ENCODE data around the gene CATSPERD. TPM values are rescaled to one million over a fixed set of nuclear protein-coding genes. Genes with fewer than 3 reads are reported as not detected.

The CATSPERD gene
- total RNA-seq, 2 donors from 2014 or later: not detected

DNA sequence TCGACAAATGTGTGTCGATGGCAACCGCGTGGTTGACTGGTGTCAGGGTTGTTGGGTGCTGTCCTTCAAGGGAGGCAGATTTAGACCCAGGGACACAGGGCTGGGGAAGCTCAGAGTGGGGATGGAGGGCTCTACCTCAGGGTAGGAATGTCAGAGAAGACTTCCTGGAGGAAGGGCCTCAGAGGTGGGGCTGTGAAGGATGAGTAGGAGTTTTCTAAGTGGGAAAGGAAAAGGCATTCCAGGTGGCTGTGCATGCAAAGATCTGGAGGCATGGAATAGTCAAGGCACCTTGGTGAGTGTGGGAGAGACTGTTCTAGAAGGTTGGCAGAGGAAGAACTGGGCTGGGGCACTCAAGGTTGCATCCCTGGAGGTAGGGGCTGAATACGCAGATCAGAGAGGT, 86.5 kb downstream of the CATSPERD start:
- no peak overlapping the region for H3K27ac ChIP-seq
- intact Hi-C loops (cut with DNase I): loop anchor here (10.0 kb wide), 1 partner anchor 218 kb away; no protein-coding TSS in a partner anchor

DNA sequence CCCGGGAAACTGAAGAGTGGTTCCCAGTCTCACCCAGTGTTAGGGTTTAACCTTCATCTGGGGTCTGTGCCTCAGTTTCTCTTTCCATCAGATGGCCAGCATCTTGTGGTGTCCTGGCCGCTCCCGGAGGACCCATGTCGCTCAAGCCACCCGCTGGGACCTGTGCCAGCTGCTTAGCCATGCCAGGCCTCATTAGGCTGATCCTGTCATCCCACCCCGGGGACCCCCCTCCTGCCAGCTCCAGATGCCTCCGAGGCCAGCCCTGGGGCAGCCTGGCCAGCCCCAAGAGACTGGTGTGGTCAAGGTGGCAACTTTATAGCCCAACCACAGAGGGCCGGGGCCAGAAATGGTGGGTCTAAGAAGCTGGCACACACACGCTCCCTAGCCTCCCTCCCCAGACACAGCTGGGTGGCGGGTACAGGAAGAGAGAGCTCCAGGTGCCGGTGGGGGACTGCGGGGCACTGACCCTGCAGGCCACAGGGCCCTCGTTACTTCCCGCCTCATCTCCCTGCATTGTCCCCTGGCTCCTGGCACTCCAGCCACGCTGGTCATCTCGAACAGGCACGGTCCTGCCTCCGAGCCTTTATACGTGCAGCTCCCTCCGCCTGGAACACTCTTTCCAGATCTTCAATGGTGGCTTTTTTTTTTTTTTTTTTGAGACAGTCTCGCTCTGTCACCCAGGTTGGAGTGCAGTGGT, 87.8 kb downstream of the CATSPERD start:
- intact Hi-C loops (cut with DNase I): loop anchor here (10.0 kb wide), 1 partner anchor 217 kb away; no protein-coding TSS in a partner anchor
- Histone ChIP-seq H3K9ac (ENCODE audit: low read depth in 2 of 2, low read length in 2 of 2) (no peak overlapping the region), H3K36me3 (no peaks in the 10 kb centered on the region), H3K27ac (no peak overlapping the region), H3K4me1 (peaks cover 4% of the 10 kb centered on the region), H3K4me3 (no peak overlapping the region), H3K9me3 (no peaks in the 10 kb centered on the region), H3K27me3 (no peaks in the 10 kb centered on the region)
- TF ChIP-seq CTCF (IDR thresholded peaks at IDR 0.05): no peak
- DNase-seq: no peak

More for the DNA sequence above, 86.5 kb downstream of the CATSPERD start:
- Histone ChIP-seq H3K9me3 (no peaks in the 10 kb centered on the region), H3K4me1 (peaks cover 4% of the 10 kb centered on the region), H3K9ac (ENCODE audit: low read depth in 2 of 2, low read length in 2 of 2) (no peak overlapping the region), H3K27me3 (no peaks in the 10 kb centered on the region), H3K4me3 (no peak overlapping the region), H3K36me3 (no peaks in the 10 kb centered on the region)
- no peak for DNase-seq
- no peak for TF ChIP-seq CTCF (IDR thresholded peaks at IDR 0.05)

GRCh38 chr19:5809053-5809452, 88.6 kb downstream of the CATSPERD start:
- no peak overlapping the region for H3K4me3 ChIP-seq
- intact Hi-C loops (cut with DNase I): loop anchor here (10.0 kb wide), 1 partner anchor 216 kb away; no protein-coding TSS in a partner anchor
- DNase-seq: no peak
- H3K36me3 ChIP-seq: no peaks in the 10 kb centered on the region
- H3K9me3 ChIP-seq: no peaks in the 10 kb centered on the region
- no peak overlapping the region for H3K27ac ChIP-seq
- H3K4me1 ChIP-seq: no peaks in the 10 kb centered on the region
- no peak for TF ChIP-seq CTCF (IDR thresholded peaks at IDR 0.05)
- H3K9ac ChIP-seq (ENCODE audit: low read depth in 2 of 2, low read length in 2 of 2): no peak overlapping the region
- no peaks in the 10 kb centered on the region for H3K27me3 ChIP-seq

GRCh38 chr19:5809469-5809868, 89.0 kb downstream of the CATSPERD start:
- no peaks in the 10 kb centered on the region for H3K27me3 ChIP-seq
- H3K4me1 ChIP-seq: no peaks in the 10 kb centered on the region
- no peak for DNase-seq
- no peak overlapping the region for H3K27ac ChIP-seq
- no peak for TF ChIP-seq CTCF (IDR thresholded peaks at IDR 0.05)
- intact Hi-C loops (cut with DNase I): loop anchor here (10.0 kb wide), 1 partner anchor 215 kb away; no protein-coding TSS in a partner anchor
- no peaks in the 10 kb centered on the region for H3K36me3 ChIP-seq
- H3K9me3 ChIP-seq: no peaks in the 10 kb centered on the region
- H3K4me3 ChIP-seq: no peak overlapping the region
- H3K9ac ChIP-seq (ENCODE audit: low read depth in 2 of 2, low read length in 2 of 2): no peak overlapping the region

- TF ChIP-seq CTCF (IDR thresholded peaks at IDR 0.05): no peak
- Histone ChIP-seq H3K4me3 (no peak overlapping the region), H3K27me3 (no peaks in the 10 kb centered on the region), H3K9ac (ENCODE audit: low read depth in 2 of 2, low read length in 2 of 2) (no peak overlapping the region), H3K27ac (no peak overlapping the region), H3K9me3 (no peaks in the 10 kb centered on the region), H3K36me3 (no peaks in the 10 kb centered on the region), H3K4me1 (no peaks in the 10 kb centered on the region)
- DNase-seq: no peak
- intact Hi-C loops (cut with DNase I): no loop called here
Observed at GRCh38 chr19:5811117-5811516, 90.7 kb downstream of the CATSPERD start.

All from colonic mucosa (tissue), 4 donors.